ENCODE measurements around the gene CAV1. TPM values are rescaled to one million over a fixed set of nuclear protein-coding genes. Genes with fewer than 3 reads are reported as not detected.

The CAV1 gene
- total RNA-seq, 1 donor from 2014 or later = 15.8 TPM

DNA sequence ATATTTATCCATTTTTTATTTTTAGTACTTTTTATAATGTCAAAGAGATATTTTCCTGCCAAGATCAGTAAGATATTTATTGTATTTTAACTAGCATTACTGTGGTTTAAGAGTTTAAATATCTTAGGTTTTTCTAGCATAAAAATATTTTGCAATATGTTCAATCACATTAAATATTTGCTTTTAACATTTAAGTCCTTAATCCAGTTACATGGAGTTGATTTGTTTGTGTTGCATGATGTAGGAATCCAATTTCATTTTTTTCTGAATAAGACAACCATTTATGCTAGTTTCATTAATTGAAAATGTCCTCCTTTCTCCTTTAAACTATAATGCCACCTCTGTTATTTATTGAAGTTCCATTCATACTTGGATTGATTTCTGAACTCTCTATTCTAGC is 41.8 kb downstream of the CAV1 start:
- no peak overlapping the region for H3K4me3 ChIP-seq (ENCODE audit: low read depth, low read length)
- no peaks in the 10 kb centered on the region for H3K27me3 ChIP-seq (ENCODE audit: control insufficient read depth, insufficient read depth, low read length)
- H3K36me3 ChIP-seq (ENCODE audit: control insufficient read depth, insufficient read depth, low read length) = no peaks in the 10 kb centered on the region
- TF ChIP-seq, protein P1, sequence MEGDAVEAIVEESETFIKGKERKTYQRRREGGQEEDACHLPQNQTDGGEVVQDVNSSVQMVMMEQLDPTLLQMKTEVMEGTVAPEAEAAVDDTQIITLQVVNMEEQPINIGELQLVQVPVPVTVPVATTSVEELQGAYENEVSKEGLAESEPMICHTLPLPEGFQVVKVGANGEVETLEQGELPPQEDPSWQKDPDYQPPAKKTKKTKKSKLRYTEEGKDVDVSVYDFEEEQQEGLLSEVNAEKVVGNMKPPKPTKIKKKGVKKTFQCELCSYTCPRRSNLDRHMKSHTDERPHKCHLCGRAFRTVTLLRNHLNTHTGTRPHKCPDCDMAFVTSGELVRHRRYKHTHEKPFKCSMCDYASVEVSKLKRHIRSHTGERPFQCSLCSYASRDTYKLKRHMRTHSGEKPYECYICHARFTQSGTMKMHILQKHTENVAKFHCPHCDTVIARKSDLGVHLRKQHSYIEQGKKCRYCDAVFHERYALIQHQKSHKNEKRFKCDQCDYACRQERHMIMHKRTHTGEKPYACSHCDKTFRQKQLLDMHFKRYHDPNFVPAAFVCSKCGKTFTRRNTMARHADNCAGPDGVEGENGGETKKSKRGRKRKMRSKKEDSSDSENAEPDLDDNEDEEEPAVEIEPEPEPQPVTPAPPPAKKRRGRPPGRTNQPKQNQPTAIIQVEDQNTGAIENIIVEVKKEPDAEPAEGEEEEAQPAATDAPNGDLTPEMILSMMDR (IDR thresholded peaks at IDR 0.05; ENCODE audit: insufficient read depth, low read length, poor library complexity, severe bottlenecking) = no peak
- no peak for DNase-seq (ENCODE audit: low read depth)

DNA sequence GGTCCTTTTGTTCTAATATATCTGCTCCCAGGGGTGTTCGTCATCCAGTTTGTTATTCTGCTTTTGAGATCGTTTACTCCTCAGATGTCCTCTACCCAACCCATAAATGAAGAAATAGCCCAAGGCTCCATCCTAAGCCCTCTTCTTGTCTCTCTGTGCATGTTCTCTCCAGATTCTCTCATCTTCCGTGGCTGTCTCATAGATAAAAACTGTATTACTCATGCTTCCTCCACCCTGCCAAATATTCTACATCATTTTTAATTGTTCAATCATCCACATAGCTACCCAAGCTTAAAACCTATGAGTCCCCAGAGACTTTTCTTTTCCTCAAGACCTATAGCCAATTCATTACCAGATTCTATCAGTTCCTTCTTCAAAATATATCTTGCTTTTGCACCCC is 44.9 kb downstream of the CAV1 start:
- no peak overlapping the region for H3K4me3 ChIP-seq (ENCODE audit: low read depth, low read length)
- no peaks in the 10 kb centered on the region for H3K36me3 ChIP-seq (ENCODE audit: control insufficient read depth, insufficient read depth, low read length)
- DNase-seq (ENCODE audit: low read depth) = no peak
- H3K27me3 ChIP-seq (ENCODE audit: control insufficient read depth, insufficient read depth, low read length) = no peaks in the 10 kb centered on the region
- TF ChIP-seq, protein P1 (IDR thresholded peaks at IDR 0.05; ENCODE audit: insufficient read depth, low read length, poor library complexity, severe bottlenecking) = no peak

DNA sequence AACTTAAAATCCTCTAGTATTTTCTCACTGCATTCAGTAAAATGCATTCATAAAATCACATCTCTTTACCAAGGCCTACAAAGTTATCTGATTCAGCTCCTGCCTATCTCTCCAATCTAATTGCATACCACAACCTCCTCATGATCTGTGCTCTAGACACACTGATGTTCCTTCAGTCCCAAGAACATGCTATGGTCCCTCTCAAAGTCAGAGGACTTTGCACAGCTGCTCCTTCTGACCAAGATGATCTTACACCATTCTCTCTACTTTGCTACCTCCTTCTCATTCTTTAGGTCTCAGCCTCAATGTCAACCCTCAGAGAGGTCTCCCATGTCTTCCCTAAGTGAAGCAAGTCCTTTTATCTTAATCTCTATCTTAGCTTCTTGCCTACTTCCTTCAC is 45.5 kb downstream of the CAV1 start:
- Histone ChIP-seq H3K27me3 (ENCODE audit: control insufficient read depth, insufficient read depth, low read length) (no peaks in the 10 kb centered on the region), H3K36me3 (ENCODE audit: control insufficient read depth, insufficient read depth, low read length) (no peaks in the 10 kb centered on the region), H3K4me3 (ENCODE audit: low read depth, low read length) (no peak overlapping the region)
- DNase-seq (ENCODE audit: low read depth) = no peak
- TF ChIP-seq, protein P1 (IDR thresholded peaks at IDR 0.05; ENCODE audit: insufficient read depth, low read length, poor library complexity, severe bottlenecking) = no peak

DNA sequence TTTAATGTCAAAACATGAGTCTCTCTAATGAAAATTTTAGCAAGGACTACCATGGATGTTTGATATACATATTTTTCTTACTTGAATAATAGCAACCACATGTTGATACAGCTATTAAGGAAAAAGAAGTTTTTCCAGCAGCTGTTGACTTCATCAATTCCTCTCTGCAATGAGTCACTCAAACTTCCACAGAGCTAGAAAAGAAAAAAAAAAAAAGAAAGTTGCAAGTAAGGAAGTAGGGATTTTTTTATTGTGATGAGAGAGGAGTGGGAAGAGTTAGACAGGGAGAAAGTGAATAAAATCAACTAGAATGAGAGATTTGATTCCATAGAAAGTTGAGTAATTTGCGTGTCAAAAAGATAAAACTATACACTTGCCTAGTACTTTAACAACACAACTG is 46.2 kb downstream of the CAV1 start:
- H3K36me3 ChIP-seq (ENCODE audit: control insufficient read depth, insufficient read depth, low read length) = no peaks in the 10 kb centered on the region
- TF ChIP-seq, protein P1 (IDR thresholded peaks at IDR 0.05; ENCODE audit: insufficient read depth, low read length, poor library complexity, severe bottlenecking) = no peak
- H3K4me3 ChIP-seq (ENCODE audit: low read depth, low read length) = no peak overlapping the region
- H3K27me3 ChIP-seq (ENCODE audit: control insufficient read depth, insufficient read depth, low read length) = no peaks in the 10 kb centered on the region
- DNase-seq (ENCODE audit: low read depth) = no peak

DNA sequence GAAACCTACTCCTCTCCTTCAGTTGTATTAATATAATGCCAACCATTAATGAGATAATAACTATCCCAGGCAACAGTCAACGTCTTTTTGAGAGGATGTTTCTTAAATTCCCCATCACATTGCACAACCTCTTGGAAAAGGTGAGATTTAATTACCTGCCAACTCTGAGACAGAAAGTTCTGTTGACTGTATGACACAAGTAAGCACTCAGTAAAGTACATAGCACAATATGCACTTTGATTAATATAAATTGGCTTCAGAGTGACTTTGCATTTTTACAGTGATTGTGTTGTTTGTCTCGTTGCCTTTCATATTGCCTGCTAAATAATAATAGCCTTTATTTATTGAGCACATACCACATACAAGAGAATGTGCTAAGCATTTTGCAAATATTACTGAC is 46.7 kb downstream of the CAV1 start:
- H3K36me3 ChIP-seq (ENCODE audit: control insufficient read depth, insufficient read depth, low read length) = no peaks in the 10 kb centered on the region
- DNase-seq (ENCODE audit: low read depth) = no peak
- no peak overlapping the region for H3K4me3 ChIP-seq (ENCODE audit: low read depth, low read length)
- H3K27me3 ChIP-seq (ENCODE audit: control insufficient read depth, insufficient read depth, low read length) = no peaks in the 10 kb centered on the region
- TF ChIP-seq, protein P1 (IDR thresholded peaks at IDR 0.05; ENCODE audit: insufficient read depth, low read length, poor library complexity, severe bottlenecking) = no peak

DNA sequence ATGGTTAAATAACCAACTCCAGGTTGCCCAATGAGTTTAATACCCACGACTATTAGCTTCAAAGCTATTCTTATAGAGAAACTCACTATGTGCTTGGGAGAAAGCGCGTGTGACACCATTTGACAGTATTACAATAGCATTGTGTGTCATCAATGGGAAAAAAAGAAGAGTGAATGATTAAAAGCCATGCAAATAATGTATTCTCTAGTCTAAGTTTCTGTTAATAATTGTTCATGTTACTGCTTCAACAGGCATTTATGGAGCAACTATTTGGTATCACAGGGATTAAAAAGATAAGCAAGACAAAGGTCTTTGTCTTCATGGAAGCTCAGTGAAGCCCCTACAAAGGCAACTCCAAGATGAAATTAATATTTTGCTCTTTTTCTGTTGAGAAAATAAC is 47.2 kb downstream of the CAV1 start:
- Histone ChIP-seq H3K27me3 (ENCODE audit: control insufficient read depth, insufficient read depth, low read length) (no peaks in the 10 kb centered on the region), H3K36me3 (ENCODE audit: control insufficient read depth, insufficient read depth, low read length) (no peaks in the 10 kb centered on the region), H3K4me3 (ENCODE audit: low read depth, low read length) (no peak overlapping the region)
- TF ChIP-seq, protein P1 (IDR thresholded peaks at IDR 0.05; ENCODE audit: insufficient read depth, low read length, poor library complexity, severe bottlenecking) = no peak
- no peak for DNase-seq (ENCODE audit: low read depth)

All from kidney epithelial cell (primary cell).